GM18868 (cell line): Measurements from ENCODE around the gene CYP27C1.

Experiments
- ATAC-seq: cut with Tn5 transposase; IDR thresholded peaks from one replicate; pipeline ENCODE4 v1.9.1; 2021; ENCODE audit warnings: mild to moderate bottlenecking, moderate library complexity; ENCODE audit not compliant: unreplicated experiment

Gene CYP27C1

DNA sequence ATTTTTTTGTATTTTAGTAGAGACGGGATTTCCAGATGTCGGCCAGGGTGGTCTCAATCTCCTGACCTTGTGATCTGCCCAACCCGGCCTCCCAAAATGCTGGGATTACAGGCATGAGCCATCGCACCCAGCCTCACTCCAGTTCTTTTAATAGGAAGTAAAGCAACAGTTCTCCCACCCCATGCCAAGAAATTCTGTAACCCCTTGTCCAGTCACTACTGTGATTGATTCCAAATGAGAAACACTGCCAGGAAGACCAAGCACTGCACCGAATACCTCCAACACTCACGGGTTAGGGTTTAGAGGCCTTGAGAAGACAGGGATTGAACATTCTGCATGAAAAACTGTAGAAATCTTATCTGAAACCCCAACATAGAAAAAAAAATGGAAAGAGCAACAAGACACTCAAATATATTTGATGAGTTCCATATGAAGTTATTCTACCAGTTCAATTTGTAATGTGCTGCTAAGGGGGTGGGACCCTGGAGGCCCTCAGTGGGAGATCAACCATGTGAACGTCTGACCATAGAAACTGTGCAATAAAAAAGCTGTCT lies 65.0 kb downstream of the CYP27C1 start:
- ATAC-seq = no peak

DNA sequence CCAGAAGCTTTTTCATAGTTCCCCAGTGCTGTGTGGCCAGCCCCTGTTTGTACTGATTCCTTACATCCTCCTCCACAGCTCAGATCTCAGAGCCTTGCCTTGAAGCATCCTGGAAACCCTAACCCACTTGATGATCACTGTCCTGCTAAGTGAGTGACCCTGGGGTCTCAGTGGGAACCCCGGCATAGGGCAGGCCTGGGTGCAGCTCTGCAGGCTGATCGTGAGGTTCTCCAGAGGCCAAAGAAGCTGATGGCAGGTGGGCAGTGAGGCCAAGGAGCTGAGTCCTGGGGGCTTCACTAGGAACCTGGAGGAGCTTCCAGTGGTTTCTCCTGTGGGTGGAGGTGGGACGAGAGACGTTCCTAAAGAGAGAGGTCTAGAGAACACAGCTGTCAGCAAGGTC lies 65.7 kb downstream of the CYP27C1 start:
- no peak for ATAC-seq

DNA sequence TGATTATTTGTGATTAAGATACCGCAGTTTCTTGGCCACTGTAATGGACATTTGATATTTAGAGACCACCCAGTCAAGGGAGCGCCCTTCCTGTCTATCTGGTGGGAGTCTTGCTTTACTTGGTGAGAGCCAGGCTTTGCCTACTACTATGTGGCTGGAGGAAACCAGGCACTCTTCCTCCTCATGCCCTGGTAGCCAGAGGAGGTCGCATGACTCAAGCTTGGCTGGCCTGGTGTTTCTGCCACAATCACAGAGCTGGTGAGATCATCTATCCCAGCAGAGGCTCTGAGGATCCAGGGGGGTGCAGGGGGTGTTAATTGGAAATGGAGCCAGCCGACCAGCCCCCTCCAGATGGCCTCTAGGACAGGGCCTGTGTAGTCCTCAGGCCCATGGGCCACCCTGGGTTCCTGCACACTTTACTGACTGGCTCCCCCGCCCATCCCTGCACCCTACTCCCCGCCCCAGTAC lies 66.4 kb downstream of the CYP27C1 start:
- no peak for ATAC-seq

DNA sequence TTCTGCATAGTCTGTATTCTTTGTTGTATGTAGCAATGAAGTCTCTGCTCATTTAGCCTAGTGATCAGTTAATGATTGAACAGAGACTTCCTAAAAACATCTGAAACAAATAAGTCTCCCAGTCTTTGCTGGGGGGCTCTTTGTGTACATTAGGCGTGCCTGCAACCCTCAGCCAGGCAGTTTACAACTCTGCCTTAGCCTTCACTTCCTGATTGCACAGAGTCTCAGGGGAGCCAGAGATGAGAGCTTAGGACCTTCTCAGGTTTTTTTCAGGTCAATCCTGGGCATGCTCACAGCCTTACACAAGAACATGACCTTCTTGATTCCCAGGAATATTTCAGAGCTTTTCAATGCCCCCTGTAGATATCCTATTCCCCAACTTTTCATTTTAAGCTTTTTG lies 69.1 kb downstream of the CYP27C1 start:
- ATAC-seq = no peak

DNA sequence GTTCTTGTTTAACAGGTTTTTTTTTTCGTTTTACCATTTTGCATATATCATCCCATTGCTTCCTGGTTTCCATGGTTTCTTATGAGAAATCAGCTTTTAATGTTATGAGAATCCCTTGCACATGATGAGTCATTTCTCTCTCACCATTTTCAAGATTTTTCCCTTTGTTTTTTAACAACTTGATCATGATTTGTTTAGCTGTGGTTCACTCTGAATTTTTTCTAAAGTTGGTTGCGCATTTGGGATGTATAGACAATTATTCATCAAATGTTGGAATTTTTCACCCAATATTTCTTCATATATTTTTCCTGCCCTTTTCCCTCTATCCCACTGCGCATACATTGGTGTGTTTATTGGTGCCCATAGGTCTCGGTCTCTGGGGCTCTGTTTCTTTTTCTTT lies 70.7 kb downstream of the CYP27C1 start:
- ATAC-seq = no peak

DNA sequence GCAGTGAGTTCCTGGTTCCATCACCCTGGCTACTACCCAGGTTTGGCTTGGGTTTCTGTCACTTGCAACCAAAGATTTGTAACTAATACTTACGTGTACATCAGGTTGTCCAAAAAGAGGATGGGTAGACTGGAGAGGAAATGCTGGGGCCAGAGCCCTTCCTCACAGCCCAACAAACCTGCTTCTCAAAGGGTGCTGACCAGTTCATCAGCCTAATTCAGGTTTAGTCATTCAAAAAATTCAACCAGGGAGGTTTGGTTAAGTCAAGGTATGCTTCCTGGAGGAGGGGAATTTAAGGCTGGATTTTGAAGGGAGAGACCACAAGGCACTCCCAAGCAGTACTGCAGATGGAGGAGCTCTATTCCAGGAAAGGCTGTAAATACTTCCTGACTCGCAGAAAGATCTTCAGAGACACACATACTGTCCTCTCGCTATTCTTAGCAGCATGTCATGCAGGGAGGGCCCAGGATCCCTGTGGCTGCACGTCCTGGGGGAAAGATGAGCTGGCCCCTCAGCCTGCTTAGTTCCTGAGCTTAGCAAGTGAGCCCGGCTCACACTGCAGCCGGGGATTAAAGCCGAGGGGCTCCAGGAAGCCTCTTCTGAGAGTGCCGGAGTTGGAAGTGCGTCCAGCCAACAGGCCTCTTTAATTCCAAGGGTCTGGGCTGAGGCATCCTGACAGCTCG lies 73.1 kb downstream of the CYP27C1 start:
- no peak for ATAC-seq

DNA sequence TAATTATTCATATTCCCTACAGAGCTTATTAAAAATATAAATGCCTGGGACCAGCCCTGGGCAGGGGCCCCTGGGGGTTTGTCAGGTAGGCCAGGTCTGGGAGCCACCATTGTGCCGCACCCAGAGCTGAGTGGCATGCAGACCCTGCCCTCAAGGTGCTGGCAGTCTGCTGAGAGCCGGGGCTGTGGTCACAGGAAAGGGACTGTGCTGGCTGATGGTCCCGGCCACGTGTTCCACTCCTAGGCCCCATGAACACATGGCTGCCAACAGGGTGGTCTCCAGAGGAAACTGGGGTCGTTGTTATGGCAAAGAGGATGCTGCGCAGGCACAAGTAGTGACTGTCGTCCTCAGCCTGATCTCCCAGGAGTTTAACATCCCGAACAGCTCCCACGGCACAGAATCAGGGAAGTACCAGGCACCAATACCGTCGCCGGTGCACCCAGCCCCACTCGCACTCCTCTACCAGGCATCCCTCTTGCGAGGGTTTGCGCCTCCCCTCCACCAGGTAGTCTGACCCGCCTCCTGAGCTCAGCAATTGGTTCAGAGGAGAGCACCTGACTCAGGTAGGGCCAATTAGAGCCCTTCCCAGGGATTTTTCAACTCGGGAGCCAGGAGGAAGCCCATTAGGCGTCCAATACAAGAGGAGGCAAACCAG lies 73.9 kb downstream of the CYP27C1 start:
- no peak for ATAC-seq

DNA sequence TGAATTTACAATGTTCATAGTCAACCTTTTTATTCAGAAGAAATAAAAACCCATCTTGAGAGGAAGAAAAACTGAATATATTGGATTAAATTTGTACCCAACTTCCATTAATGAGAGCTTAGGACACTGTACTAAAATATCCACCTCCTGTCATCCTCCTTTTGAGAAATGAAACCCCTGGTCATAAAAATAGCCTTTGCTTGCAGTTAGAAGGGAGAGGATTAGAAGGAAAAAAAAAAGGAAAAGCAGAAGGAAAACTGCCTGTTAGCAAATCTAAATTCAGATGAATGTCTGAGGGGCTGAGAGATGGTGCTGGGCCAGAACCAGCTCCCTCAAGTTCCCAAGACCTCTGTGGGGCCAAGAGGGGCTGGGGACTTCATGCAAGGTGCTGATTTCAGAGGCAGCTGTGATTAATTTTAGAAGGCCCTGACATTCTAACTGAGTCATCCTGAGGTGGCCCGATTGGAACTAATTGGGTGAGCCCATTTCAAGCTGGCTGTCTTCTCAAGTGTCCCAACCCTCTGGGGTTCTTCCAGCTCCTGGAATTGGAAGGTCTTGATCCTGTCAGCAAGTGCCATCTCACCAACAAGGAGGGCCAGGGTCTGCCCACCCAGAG lies 74.7 kb downstream of the CYP27C1 start:
- ATAC-seq = no peak

DNA sequence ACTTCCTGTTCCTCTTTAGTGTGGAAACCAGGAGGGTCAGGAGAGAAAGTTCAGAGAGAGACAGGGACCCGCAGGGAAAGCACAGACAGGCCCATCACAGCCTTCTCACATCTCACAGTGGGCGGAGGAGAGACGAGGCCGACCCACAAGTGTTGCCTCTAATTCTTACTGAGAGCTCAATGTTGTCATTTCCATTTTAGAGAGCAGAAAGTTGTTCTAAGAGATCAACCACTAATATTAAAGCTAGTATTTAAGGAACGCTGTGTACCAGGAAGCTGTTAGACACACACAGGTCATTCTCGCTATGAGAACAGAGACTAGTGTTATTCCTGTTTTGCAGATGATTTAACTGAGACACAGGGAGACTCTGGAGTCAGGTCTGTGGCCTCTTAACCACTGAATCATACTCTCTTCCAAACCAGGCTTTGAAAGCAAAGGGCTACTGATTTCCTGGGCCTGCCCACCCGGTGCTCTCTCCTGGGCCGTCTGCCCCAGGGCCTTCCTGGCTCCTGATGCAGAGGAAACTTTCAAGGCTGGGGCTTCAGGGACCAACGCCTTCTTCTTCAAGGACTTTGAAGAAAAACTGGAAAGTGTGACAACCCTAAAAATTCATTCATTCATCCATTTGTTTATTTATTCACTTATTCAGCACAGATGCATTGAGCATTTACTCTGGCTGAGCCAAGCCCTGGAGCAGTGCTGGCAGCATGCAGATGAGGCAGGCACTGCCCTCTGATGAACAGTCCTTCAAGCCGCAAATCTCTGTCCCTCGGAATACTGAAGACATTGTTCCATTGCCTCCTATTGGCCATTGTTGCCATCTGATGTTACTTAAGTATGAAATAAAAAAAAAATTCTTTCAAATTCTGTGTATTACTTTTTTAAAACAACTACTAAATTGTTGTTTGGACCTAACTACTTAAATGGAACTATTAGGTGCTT lies 76.0 kb downstream of the CYP27C1 start:
- ATAC-seq = no peak

DNA sequence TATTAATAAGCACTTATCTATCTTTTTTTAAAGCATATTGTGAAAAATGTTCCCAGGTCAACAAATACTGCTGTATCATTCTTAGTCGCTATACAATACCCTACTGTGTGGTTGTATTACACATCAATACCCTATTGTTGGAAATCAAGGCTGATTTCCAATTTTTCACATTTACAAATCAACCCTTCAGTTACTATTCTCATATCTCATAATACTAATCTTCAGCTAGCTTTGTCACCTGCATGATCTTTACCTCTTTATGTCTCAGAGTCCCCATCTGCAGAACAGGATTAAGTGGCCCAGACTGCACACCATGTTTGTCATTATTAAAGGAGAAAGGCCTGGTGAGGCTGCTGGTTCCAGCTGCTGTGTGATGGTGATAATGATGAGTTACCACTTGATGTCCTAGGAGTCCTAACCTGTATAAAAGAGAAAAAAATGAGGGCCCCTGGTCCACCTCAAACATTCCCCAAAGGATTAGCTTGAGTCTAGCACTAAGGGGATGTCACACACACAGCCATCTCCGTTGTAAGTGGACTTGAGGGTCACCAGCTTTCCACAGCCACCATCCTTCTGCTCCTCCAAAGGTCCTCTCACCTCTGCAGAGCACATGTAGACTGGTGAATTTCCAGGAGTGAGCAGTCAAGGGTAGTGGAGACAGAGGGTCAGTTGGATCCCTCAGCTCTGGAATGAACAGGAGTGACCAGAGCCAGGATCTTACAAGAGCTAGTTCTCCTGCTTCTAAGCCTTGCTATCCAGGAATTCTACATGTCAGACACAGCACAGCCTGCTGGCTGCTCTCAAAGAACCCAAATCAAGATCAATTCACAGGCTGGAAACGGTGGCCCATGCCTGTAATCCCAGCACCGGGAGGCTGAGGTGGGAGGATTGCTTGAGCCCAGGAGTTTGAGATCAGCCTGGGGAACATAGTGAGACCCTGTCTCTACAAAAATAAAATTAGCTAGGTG lies 77.2 kb downstream of the CYP27C1 start:
- ATAC-seq = no peak

DNA sequence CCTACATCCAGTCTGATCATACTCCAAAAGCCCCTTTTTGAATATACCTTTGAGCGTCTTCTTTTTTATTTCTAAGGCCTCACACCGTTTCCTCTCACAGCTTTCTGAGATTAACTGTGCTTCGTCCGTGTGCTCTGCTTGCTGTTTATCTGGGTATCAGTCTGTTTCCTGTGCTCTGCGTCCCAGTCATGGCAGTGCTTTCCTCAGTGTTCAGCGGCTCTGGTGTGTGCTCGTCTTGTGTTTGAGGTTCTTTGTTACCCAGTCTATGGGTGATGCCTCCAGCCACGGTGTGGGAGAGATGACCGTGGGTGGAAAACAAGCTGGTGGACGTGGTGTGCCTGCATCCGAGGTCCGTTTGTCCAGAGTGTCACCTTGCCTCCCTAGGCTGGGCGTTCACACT lies 79.6 kb downstream of the CYP27C1 start:
- ATAC-seq = no peak

DNA sequence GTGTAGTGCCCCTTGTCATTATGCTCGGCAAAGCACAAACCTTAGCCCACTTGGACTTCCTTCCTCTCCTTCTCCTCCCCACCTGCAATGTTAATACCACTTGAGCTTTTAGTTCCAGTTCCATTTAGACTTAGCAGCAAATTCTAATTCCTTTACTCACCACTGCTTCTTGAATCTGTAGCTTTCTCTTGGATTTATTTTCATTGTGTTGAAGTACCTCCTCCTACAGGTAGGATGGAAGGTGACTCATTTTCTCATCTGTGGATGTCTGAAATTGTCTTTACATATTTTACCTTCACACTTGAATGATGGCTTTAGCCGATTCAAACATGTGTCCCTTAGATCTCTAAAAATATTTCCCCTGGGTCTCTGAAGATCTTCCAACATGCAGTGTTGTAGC lies 80.3 kb downstream of the CYP27C1 start:
- ATAC-seq = no peak

DNA sequence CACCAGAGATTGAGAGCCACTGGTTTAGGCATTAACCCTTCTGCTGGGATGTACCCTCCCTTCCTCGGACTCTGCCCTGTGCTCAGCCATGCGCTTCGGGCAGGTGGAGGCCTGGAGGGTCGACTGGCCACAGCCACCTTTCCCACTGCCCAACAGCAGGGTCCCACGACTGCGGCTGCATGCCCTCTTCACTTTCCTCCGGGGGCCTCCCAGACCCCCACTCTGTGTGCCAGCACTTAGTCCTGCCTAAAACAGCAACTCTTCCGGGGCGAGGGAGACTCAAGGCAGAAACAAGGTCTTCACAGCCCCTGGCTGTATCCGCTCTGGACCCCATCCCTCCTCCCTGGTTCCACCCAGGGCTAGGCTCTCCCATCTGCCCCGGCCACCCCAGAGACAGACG lies 81.8 kb downstream of the CYP27C1 start:
- ATAC-seq = no peak

DNA sequence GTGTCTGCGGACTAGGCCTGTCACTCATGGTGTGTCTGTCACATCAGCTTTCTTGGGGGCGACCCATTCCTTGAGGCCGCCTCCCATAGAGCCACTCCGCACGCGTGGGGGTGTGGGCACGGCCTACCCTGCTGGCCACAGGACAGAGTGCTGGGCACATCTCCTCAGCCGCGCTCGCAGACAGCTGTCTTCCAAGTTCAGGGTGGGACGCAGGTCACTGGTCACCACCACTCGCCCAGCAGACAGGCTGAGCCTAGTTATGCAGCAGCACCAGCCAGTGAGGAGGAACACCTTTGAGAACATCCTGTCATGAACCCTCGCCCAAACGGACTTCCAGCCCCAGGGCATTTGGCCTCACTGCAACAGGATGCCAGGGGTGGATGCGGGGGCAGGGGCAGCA lies 82.4 kb downstream of the CYP27C1 start:
- ATAC-seq = no peak

DNA sequence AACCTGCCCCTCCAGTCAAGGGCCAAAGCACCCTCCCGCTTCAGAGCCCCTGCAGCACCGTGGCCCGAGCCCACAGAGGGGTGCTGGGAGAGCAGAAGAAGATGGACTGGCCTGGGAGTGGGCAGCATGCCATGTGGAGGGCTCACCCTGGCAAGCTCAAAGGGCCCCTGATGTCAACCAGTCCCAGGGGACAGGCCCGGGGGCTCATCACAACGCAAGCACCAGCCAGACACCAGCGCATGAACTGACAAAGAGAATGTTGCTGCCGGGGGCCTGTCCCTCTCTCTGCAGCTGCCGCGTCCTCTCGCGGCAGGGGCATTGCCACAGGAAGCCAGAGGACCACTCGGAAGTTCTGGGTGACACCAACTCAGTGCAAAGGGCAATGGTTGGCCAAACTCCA lies 82.9 kb downstream of the CYP27C1 start:
- ATAC-seq = no peak

DNA sequence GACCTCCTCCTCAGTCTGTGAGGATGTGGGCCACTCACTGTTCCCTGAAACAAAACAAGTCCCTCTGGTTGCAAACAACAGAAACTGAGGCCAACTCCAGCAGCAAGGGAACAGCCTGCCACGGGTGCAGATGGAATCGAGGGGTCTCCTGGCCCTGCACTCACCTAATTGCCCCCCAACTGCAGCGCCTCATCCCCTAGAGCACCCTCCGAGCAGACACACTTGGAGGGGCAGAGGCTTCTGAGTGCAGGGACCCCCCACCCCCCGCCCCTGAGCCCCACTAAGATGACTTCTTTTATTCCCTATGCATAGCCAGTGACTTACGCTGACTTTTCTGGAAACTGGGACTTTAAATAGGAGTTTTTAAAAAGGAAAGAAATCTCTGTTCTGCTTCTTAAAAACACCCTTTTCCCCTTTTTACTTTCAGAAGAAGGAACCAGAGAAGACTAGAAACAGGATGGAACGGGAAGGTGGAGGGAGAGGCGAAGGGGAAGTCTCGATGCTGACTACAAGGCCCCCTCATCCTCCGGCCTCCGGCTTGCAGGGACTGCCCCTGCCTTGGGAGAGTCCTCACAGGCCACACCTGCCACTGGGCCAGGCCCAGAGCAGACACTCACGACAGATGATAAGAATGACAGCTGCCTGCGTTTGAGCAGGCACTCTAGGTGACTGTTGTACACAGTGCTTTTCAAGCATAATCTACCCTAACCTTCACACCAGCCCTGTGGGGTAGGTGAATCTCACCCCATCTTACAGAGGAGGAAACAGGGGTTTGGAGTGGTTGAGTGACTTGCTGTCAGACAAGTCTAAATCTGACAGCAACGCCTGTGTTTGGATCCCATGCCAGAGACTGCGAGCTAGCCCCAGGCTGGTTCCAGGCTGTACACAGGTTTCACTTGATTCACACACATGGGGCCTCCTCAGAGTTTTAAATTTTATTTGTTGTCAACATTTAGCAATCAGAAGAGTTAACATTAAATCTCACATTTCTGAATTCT lies 85.0 kb downstream of the CYP27C1 start:
- ATAC-seq = peak; percentile 66

DNA sequence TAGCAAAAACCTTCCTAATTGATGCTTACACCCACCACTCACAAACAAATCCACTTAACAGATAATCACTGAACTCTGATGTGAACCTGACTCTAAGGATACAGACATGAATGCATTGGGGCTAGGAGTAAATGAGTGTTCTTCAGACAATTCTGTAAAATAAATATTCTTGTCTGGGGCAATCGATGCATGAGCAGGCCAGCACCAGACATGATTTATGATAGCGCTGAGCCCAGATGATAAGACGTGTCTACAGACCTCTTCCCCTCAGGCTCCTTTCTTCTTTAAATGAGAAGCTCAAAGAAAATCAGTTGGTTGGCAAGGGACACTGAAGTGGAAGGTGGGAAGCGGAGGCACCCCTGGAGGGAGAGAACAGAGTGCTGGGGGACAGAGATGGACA lies 85.9 kb downstream of the CYP27C1 start:
- ATAC-seq = no peak
